Small intestine (tissue), 7 donors: Measurements from ENCODE around the gene EML1. TPM values are rescaled to one million over a fixed set of nuclear protein-coding genes. Genes with fewer than 3 reads are reported as not detected.

ENCODE experiments used
- DNase-seq, 2 donors: peaks; one replicate each; pipeline versions ENCODE4 v3.0.0 to v3.0.0-alpha.2; 2013
- FAIRE-seq: peaks from 2 replicates; lab custom pipeline; 2012; peaks lifted over from hg19 to GRCh38; lab: Jason Lieb, UNC
- H3K27ac ChIP-seq, 3 donors: one replicate each; pipeline ENCODE4 v1.5.1; 2013; ENCODE audit warnings: low read length in 2 of 3, mild to moderate bottlenecking in 2 of 3, control low read depth in 1 of 3, inconsistent platforms in 1 of 3, low read depth in 1 of 3, moderate library complexity in 1 of 3
- H3K27me3 ChIP-seq, 3 donors: one replicate each; pipeline ENCODE4 v1.6.1; 2013; ENCODE audit warnings: low read length in 3 of 3, inconsistent platforms in 1 of 3; ENCODE audit not compliant: control insufficient read depth in 3 of 3, insufficient read depth in 3 of 3
- H3K36me3 ChIP-seq, 3 donors: one replicate each; pipeline ENCODE4 v1.6.1; 2013; ENCODE audit warnings: low read length in 3 of 3, inconsistent platforms in 1 of 3, low read depth in 1 of 3, mild to moderate bottlenecking in 1 of 3, moderate library complexity in 1 of 3; ENCODE audit not compliant: control insufficient read depth in 3 of 3, insufficient read depth in 2 of 3
- H3K4me1 ChIP-seq, 3 donors: one replicate each; pipeline ENCODE4 v1.6.1; 2013; ENCODE audit warnings: low read length in 2 of 3, inconsistent platforms in 1 of 3, low read depth in 1 of 3, mild to moderate bottlenecking in 1 of 3, moderate library complexity in 1 of 3; ENCODE audit not compliant: control insufficient read depth in 3 of 3, insufficient read depth in 2 of 3
- H3K4me3 ChIP-seq, 3 donors: one replicate each; pipeline ENCODE4 v1.5.1; 2013; ENCODE audit warnings: low read length in 3 of 3, control low read depth in 1 of 3, inconsistent platforms in 1 of 3, low read depth in 1 of 3, mild to moderate bottlenecking in 1 of 3, moderate library complexity in 1 of 3
- H3K9me3 ChIP-seq, 2 donors: one replicate each; pipeline ENCODE4 v1.6.1; 2013; ENCODE audit warnings: low read depth in 1 of 2, low read length in 1 of 2; ENCODE audit not compliant: control insufficient read depth in 2 of 2, insufficient read depth in 1 of 2
- WGBS, 3 donors: extraction: QIAGEN DNeasy Blood & Tissue Kit; methylation state at CpG; one replicate each; pipeline ENCODE4 v1.1.7; 2013; 5-methylcytosine and 5-hydroxymethylcytosine counted together
- polyA plus RNA-seq, 4 donors: library from polyadenylated mRNA; stranded (reverse) in 3 of 4; unstranded in 1 of 4; fragments of 200-250 nt in 3 of 4; fragments of 120-200 nt in 1 of 4; gene quantifications; one replicate each; pipeline versions ENCODE4 v1.2.1 to v1.2.3, GENCODE V29; 2013
- donor health status: healthy with polysubstance abuse.
- donor health status: control.
- donor health status: control.
- donor health status: Bipolar disorder and iron deficiency.
- donor health status: healthy.

Gene EML1
- polyA plus RNA-seq, 4 donors = 0.22 to 20.7 (median 5.8) TPM

DNA sequence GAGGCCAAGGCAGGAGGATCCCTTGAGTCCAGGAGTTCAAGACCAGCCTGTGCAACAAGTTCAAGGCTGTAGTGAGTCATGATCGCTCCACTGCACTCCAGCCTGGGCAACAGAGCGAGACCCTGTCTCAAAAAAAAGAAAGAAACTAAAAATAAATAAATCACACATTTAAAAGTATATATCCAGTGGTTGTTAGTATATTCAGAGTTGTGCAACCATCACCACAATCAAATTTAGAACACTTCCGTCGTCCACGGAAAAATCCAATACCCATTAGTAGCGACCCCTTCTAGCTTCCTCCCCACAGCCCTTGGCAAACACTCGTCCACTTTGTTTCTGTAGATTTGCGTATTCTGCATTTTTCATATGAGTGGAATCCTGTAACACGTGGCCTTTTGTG, 44.7 kb upstream of the EML1 start:
- H3K4me1 ChIP-seq = peaks cover 0 to 19% (median 4%) of the 10 kb centered on the region in 3 donors
- WGBS, 3 donors = 73 to 82% (median 77%) methylated on average over 9 of the region's 9 CpGs

DNA sequence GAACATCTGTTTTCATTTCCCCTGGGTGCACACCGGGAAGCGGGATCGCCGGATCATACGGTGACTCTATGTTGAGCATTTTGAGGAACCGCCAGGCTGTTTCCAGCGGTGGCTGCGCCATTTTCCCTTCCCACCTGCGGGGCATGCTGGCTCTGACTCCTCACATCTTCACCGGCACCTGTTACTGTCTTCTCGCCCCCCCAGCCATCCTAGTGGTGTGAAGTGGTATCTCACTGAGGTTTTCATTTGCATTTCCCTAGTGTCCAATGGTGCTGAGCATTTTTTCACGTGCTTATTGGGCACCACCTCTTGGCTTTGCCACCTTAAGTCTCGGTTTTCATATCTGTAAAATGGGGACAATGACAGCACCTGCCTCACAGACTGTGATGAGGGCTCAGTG, 44.1 kb upstream of the EML1 start:
- H3K36me3 ChIP-seq = no peaks in the 10 kb centered on the region
- no peaks in the 10 kb centered on the region for H3K9me3 ChIP-seq
- peaks cover 0 to 20% (median 4%) of the 10 kb centered on the region in 3 donors for H3K4me1 ChIP-seq
- DNase-seq = no peak
- H3K27me3 ChIP-seq = peaks cover 0 to 2% (median 0%) of the 10 kb centered on the region in 3 donors
- no peak for FAIRE-seq
- H3K27ac ChIP-seq = no peak overlapping the region
- 73 to 85% (median 79%) methylated on average over 13 of the region's 13 CpGs for WGBS, 3 donors
- H3K4me3 ChIP-seq = no peak overlapping the region

More for the DNA sequence above, 44.7 kb upstream of the EML1 start:
- no peak for DNase-seq
- H3K9me3 ChIP-seq = no peaks in the 10 kb centered on the region
- no peak overlapping the region for H3K27ac ChIP-seq
- peaks cover 0 to 2% (median 0%) of the 10 kb centered on the region in 3 donors for H3K27me3 ChIP-seq
- H3K4me3 ChIP-seq = no peak overlapping the region
- FAIRE-seq = no peak
- H3K36me3 ChIP-seq = no peaks in the 10 kb centered on the region

DNA sequence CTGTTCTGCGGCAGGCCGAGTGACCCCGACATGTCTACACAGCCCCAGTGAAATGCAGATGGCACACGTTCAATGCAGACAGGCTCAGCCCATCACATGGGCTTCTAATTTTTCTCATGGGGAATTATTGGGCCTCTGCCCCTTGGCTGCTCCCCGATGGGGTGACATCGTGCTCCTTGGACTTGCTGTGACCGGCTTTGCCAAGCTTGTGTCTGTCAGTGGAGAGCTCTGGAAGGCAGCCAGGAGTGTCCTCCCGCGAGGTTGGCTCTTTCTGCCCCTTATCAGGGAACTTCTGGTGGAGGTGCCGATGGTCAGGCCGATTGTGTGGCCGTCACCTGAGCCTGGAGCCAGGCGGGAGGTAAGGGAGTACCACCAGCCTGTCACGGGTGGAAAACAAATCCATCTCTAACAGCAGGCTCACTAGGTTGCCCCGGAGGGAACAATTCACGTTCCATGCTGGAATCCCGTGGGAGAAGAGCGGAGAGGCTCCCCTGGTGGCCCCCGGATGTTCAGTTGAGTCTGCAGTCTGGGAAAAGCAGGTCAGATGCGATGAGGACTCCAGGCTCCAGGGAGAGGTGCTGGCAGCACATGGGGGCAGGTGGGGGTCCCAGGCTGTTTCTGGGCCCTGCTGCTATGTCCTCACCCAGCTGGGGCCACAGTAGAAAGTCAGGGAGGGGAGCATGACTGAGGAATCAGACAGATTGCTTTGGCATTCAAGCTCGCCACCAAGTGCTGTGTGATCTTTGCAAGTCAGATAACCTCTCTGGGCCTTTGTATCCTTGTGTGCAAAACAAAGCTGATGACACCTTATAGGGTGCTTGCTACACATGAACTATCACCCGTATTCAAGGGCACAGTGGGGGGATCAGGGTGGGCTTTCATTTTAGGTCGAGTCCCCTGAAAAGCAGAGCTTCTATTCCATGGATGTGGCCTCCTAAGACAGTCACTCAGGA, 43.2 kb upstream of the EML1 start:
- no peak overlapping the region for H3K4me3 ChIP-seq
- DNase-seq = no peak
- 34 to 50% (median 46%) methylated on average over 23 of the region's 23 CpGs for WGBS, 3 donors
- H3K36me3 ChIP-seq = no peaks in the 10 kb centered on the region
- H3K27ac ChIP-seq = no peak overlapping the region
- H3K27me3 ChIP-seq = peaks cover 0 to 2% (median 0%) of the 10 kb centered on the region in 3 donors
- no peaks in the 10 kb centered on the region for H3K9me3 ChIP-seq
- FAIRE-seq = no peak
- peaks cover 0 to 29% (median 4%) of the 10 kb centered on the region in 3 donors for H3K4me1 ChIP-seq

DNA sequence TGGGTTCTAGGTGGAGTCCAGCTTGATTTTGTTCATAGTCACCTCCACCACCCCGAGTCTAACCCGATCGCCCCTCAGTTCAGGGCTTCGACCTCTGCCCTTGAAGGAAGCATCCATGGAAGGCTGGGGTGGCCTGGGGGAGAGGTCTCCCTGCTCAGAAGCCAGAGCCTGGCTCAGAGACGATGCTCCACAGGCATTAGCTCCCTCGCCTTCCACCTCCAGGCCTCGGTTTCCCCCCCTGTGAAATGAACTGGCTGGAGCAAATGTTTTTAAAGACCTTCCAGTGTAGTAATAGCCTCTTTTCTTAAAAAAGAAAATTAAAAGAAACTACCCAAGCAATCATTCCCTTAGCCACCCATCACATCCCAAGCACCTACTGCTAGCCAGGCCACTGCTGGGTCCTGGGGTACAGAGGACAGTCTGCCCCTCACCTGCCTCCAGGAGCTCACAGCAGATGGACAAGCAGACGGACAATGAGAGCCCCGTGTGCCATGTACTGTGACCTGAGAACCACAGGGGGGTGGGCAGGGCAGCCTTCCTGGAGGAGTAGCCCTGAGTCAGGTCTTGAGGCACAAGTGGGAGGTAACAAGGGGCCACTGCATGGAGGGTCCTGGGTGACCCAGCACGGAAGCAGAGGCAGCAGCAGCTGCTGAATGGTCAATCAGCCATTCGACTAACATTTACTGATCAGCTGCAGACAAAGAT, 42.3 kb upstream of the EML1 start:
- 62 to 89% (median 69%) methylated on average over 11 of the region's 11 CpGs for WGBS, 3 donors
- no peak for FAIRE-seq
- peak overlapping the region in 1 of 3 donors; percentile 11 for H3K27ac ChIP-seq
- H3K4me1 ChIP-seq = peaks cover 0 to 32% (median 4%) of the 10 kb centered on the region in 3 donors
- H3K27me3 ChIP-seq = peaks cover 0 to 2% (median 0%) of the 10 kb centered on the region in 3 donors
- DNase-seq = no peak
- no peaks in the 10 kb centered on the region for H3K36me3 ChIP-seq
- H3K9me3 ChIP-seq = no peaks in the 10 kb centered on the region
- H3K4me3 ChIP-seq = no peak overlapping the region

DNA sequence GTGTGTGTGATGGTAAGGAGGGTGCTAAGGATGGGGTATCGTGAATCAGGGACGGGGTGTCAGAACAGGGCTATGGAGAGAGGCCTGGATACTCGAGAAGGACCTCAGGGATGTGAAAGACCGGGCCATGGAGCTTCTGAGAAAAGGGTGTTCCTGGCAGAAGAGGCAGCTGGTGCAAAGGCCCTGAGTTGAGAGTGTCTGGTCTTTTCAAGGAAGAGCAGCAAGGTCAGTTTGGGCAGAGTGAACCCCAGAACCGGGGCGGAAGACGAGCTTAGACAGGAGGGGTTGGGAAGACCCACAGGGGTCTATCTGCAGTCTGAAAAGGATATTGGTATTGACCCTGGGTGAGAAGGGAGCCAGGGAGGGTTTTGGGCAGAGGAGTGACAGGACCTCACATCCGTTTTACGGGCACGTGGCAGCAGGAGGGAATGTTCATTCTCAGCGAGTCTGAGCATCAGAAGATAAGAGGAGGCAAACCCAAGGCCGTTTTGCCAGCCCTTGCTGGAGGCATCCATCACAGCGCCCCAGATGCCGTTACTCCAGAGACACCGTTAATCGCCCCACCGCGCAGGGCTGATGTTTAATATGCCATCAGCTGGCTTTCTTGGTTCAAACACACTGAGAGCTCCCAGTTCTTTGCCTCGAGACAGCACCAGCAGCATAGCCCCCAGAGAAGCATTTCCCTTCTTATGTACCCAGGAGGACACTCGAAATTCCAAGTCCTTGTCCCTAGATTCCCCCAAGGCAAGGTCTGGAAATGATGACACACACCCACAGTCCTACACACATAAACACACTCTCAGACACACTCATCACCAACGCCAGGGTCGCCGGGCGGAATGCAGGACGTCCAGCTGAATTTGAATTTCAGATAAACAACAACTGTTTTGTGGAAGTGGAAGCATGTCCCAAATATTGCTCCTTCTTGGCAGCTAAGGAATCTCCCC, 41.4 kb upstream of the EML1 start:
- no peak for DNase-seq
- Histone ChIP-seq H3K4me1 (peaks cover 0 to 31% (median 4%) of the 10 kb centered on the region in 3 donors), H3K36me3 (no peaks in the 10 kb centered on the region), H3K9me3 (no peaks in the 10 kb centered on the region), H3K27me3 (peaks cover 0 to 2% (median 0%) of the 10 kb centered on the region in 3 donors), H3K27ac (peak overlapping the region in 1 of 3 donors; percentile 74), H3K4me3 (no peak overlapping the region)
- 51 to 56% (median 52%) methylated on average over 25 of the region's 25 CpGs for WGBS, 3 donors
- FAIRE-seq = no peak

DNA sequence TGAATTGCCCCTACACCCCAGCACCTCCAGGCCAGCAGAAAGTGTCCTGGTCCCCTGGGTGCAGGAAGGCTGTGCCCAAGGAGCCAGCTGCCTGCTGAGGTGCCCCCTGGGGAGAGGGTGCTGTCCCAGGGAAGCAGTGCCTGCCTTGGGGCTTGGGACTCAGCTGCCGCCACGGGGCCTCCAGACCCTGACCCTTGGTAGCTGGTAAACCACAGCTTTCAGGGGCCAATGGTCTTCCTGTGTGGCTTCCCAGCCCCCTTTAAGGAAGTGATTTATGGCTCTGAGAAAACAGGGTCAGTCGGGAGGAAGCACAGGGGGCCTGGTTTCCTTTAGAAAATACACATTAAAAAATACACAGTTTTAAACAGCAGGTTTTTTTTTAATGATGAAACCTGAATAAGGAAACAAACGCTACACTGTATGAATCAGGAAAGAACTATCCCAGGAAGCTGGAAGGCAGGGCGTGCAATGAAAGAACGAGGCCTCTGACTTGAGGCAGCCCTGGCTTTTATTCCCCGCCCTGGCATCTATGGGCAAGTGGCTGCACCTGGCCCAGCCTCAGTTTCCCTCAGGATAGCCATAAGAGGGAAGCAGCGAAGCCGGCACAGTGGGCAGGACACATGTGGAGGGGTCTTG, 40.6 kb upstream of the EML1 start:
- Histone ChIP-seq H3K36me3 (no peaks in the 10 kb centered on the region), H3K27ac (peak overlapping the region in 1 of 3 donors; percentile 74), H3K4me1 (peaks cover 0 to 31% (median 4%) of the 10 kb centered on the region in 3 donors), H3K27me3 (peaks cover 0 to 2% (median 0%) of the 10 kb centered on the region in 3 donors), H3K4me3 (no peak overlapping the region), H3K9me3 (no peaks in the 10 kb centered on the region)
- no peak for FAIRE-seq
- 21 to 23% (median 21%) methylated on average over 9 of the region's 9 CpGs for WGBS, 3 donors
- no peak for DNase-seq

DNA sequence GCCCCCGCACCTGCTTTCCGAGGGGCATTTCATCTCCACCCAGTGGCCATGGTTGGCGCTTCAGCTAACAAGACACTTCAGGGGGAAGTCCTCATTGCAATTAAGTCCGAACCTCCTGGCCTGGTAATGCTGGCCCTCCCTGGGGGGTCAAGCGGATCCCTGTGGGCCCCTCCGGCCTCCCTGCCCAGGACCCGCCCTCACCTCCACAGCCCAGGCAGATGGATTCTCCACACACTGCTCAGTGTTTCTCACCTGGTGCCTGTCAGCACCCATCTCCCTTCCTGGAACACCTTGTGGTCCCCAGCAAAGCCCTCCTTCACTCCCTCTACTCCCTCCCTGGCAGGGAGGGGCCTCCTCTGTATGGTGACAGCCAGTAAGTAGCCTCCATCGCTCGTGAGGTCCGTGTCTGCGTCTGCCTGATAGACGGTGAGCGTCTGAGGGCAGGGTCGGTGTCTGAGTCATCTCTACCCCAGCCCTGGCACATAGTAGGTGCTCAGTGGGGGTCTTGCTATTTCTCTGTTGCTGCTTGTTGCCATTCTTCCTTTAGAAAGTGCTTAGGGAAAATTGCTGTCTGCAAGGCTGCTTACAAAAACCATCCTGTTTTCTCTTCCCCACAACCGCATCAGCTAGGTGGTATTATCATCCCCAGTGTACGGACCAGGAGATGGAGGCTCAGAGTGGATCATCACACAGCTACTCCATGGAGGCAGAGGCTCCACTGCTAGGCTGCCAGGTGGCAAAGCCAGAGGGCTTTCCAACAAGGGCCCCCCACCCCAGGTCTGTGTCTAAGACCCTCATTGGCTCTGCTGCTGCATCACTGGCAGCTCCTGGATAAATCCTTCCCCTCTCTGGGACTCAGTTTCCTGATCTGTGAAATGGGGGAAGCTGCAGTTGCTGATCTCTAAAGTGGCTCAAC, 39.7 kb upstream of the EML1 start:
- Histone ChIP-seq H3K4me3 (no peak overlapping the region), H3K27me3 (peaks cover 0 to 2% (median 0%) of the 10 kb centered on the region in 3 donors), H3K36me3 (no peaks in the 10 kb centered on the region), H3K9me3 (no peaks in the 10 kb centered on the region), H3K4me1 (peaks cover 0 to 31% (median 4%) of the 10 kb centered on the region in 3 donors), H3K27ac (peak overlapping the region in 1 of 3 donors; percentile 32)
- FAIRE-seq = no peak
- 39 to 57% (median 39%) methylated on average over 14 to 15 of the region's 16 CpGs for WGBS, 3 donors
- DNase-seq = no peak
